Esophagus squamous epithelium (tissue), 5 donors: ENCODE data around the gene ARHGDIA. TPM values are rescaled to one million over a fixed set of nuclear protein-coding genes. Genes with fewer than 3 reads are reported as not detected.

Experiments
- DNase-seq: peaks from one replicate; lab custom pipeline; 2025; lab: John Stamatoyannopoulos, UW
- H3K27ac ChIP-seq, 4 donors: fragments of 200-600 bp; sonication (generic); one replicate each; pipeline ENCODE4 v1.5.1; 2016 to 2019; ENCODE audit warnings: mild to moderate bottlenecking in 1 of 4
- H3K27me3 ChIP-seq, 4 donors: fragments of 200-600 bp; sonication (generic); 1 replicate in 3 of 4; 2 replicates in 1 of 4; pipeline versions ENCODE4 v1.5.1 to v1.6.0; 2017 to 2021; ENCODE audit warnings: antibody characterized with exemption in 1 of 4
- H3K36me3 ChIP-seq, 3 donors: fragments of 200-600 bp; sonication (generic); one replicate each; pipeline ENCODE4 v1.5.1; 2016 to 2019
- H3K4me1 ChIP-seq, 3 donors: fragments of 200-600 bp; sonication (generic); one replicate each; pipeline ENCODE4 v1.5.1; 2017 to 2019
- H3K4me3 ChIP-seq, 4 donors: fragments of 200-600 bp; sonication (generic); 1 replicate in 3 of 4; 2 replicates in 1 of 4; pipeline ENCODE4 v1.5.1; 2016 to 2019; ENCODE audit warnings: mild to moderate bottlenecking in 2 of 4, moderate library complexity in 1 of 4
- H3K9me3 ChIP-seq, 3 donors: fragments of 200-600 bp; sonication (generic); one replicate each; pipeline ENCODE4 v1.5.1; 2016 to 2019
- POLR2A ChIP-seq, 4 donors: fragments of 450-650 bp; IDR thresholded peaks; one replicate each; pipeline ENCODE4 v1.6.1; 2017; ENCODE audit warnings: antibody characterized with exemption in 4 of 4, mild to moderate bottlenecking in 4 of 4, moderate library complexity in 3 of 4
- WGBS, 2 donors: methylation state at CpG; one replicate each; pipeline ENCODE4 v1.1.5; 2018; 5-methylcytosine and 5-hydroxymethylcytosine counted together
- intact Hi-C: fragments of 100-400 bp; cut with DNase I; formaldehyde crosslinking; loops from one replicate; pipeline ENCODE4 v1.15.0; 2022
- total RNA-seq, 4 donors: library from RNA; depleted of rRNA; stranded (reverse); fragments of >200 nt; gene quantifications; one replicate each; pipeline ENCODE4 v1.1.0, GENCODE V29; 2016
- TF ChIP-seq, protein P1 (sequence below), 6 experiments: fragments of 450-650 bp in 4 of 6; fragments of 200-600 bp in 2 of 6; sonication (generic) in 2 of 6; IDR thresholded peaks; one replicate each; pipeline ENCODE4 v1.5.1; 2016 to 2019; ENCODE audit warnings: antibody characterized with exemption in 6 of 6, mild to moderate bottlenecking in 4 of 6, moderate library complexity in 4 of 6
- donor health status: DM: yes; HTN: yes; CAD: no.

Gene ARHGDIA
- total RNA-seq, 4 donors from 2014 or later = 166 to 239 (median 176) TPM

DNA sequence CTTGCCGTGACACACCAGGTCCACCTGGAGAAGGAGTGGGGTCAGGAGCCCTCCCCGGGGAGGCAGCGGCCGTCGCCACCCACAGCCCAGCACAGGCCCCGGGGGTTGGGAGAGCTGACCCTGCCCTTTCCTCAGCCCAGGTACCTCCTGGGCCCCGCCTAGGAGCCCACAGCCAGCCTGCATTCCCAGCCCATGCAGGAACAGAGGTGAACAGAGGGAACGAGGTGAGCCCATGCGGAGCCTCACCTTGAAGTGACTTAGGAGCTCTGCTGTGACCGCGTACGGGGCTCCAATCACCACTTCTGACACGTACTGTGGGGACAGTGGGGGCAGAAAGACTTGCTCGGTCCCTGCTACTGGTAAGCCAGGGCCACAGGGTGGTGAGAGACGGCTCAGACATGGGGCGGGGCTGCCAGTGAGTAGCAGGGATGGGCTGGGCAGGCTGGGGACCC, 34.3 kb upstream of the ARHGDIA start:
- Histone ChIP-seq H3K4me1 (peaks cover 17 to 38% (median 19%) of the 10 kb centered on the region in 3 donors), H3K4me3 (no peak overlapping the region), H3K36me3 (peaks cover 0 to 70% (median 11%) of the 10 kb centered on the region in 3 donors), H3K27me3 (peaks cover 0 to 20% (median 0%) of the 10 kb centered on the region in 4 donors), H3K9me3 (no peaks in the 10 kb centered on the region), H3K27ac (no peak overlapping the region)
- DNase-seq = no peak
- WGBS, 2 donors = 88 to 92% methylated on average over 4 to 15 of the region's 16 CpGs
- TF ChIP-seq POLR2A (IDR thresholded peaks at IDR 0.05) = no peak
- TF ChIP-seq, protein P1, sequence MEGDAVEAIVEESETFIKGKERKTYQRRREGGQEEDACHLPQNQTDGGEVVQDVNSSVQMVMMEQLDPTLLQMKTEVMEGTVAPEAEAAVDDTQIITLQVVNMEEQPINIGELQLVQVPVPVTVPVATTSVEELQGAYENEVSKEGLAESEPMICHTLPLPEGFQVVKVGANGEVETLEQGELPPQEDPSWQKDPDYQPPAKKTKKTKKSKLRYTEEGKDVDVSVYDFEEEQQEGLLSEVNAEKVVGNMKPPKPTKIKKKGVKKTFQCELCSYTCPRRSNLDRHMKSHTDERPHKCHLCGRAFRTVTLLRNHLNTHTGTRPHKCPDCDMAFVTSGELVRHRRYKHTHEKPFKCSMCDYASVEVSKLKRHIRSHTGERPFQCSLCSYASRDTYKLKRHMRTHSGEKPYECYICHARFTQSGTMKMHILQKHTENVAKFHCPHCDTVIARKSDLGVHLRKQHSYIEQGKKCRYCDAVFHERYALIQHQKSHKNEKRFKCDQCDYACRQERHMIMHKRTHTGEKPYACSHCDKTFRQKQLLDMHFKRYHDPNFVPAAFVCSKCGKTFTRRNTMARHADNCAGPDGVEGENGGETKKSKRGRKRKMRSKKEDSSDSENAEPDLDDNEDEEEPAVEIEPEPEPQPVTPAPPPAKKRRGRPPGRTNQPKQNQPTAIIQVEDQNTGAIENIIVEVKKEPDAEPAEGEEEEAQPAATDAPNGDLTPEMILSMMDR (IDR thresholded peaks at IDR 0.05) = no peak
- intact Hi-C loops = no loop called here

DNA sequence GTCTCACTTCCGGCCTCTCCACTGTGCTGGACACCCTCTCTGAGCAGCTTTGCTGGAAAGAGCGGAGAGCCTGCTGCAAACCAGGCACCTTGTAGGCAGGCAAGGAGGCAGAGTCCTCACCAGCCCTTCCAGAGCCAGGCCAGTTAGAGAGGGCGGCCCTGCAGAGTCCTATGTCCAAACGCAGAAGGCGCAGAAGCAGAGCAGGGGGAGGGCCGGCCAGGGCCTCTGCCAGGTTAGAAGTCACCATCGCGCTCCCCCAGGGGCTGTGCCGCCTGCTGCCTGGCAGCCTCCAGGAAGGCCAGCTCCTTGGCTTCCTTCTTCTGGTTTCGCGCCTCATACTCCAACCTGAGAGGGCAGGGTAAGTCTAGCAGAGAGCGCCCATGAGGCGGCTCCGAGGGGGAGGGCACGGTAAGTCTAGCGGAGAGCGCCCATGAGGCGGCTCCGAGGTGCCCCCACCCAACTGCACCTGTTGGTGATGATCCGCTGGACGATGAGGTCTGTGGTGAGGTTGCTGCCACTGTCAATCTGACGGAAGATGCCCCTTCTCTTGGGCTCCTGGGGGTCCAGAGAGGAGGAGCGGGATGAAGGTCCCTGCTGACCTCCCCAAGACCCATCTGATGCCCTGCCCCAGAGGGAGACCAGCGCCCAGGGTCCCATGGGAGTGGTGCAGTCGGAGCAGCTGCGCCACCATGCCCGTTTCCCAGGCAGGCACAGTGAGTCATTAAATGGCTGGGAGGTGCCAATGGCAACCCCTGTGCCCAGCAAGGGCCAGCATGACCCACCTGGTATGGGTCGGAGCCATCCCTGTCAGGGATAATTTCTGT, 33.7 kb upstream of the ARHGDIA start:
- no peaks in the 10 kb centered on the region for H3K9me3 ChIP-seq
- H3K27me3 ChIP-seq = peaks cover 0 to 20% (median 0%) of the 10 kb centered on the region in 4 donors
- H3K4me3 ChIP-seq = no peak overlapping the region
- WGBS, 2 donors = 80 to 88% methylated on average over 1 to 6 of the region's 28 CpGs
- H3K36me3 ChIP-seq = peaks cover 3 to 77% (median 11%) of the 10 kb centered on the region in 3 donors
- intact Hi-C loops = no loop called here
- peaks cover 11 to 38% (median 13%) of the 10 kb centered on the region in 3 donors for H3K4me1 ChIP-seq
- TF ChIP-seq, protein P1 (IDR thresholded peaks at IDR 0.05) = no peak
- TF ChIP-seq POLR2A (IDR thresholded peaks at IDR 0.05) = no peak
- H3K27ac ChIP-seq = no peak overlapping the region
- DNase-seq = no peak

DNA sequence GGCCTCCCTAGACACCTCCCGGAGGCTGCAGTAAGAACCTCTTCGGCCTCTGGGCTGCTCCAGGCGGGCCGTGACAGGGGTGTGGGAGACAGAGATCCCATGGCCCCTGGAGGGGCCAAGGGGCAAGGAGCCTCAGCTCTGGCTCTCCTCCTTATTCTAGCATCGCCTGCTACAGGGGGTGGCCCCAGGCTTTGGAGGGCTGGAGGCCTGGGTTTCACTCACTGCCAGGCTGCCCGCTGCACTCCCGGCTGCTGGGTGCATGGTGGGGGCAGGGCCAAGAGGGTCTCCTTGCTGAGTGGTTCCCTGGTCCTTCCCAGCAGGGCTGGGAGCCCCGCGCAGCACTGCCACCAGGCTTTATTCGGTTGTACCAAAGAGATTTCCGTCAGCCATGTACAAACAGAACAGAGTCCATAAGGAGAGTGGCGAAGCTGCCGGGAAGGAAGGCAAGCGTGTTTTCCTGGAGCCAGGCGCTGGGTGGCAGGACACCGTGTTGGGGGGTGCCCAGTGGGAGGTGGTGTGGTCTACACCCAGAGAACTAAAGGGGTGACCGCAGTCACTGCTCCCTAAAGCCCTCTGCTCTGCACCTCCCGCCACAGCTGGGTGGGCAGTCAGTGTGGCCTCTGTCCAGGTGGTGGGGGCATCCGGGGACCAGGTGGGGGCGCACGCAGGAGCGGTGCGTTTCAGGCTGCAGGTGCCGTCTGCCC, 32.9 kb upstream of the ARHGDIA start:
- Histone ChIP-seq H3K4me3 (no peak overlapping the region), H3K27me3 (peaks cover 0 to 20% (median 0%) of the 10 kb centered on the region in 4 donors), H3K9me3 (no peaks in the 10 kb centered on the region), H3K27ac (no peak overlapping the region), H3K4me1 (peaks cover 11 to 35% (median 13%) of the 10 kb centered on the region in 3 donors), H3K36me3 (peaks cover 4 to 78% (median 11%) of the 10 kb centered on the region in 3 donors)
- TF ChIP-seq, protein P1 (IDR thresholded peaks at IDR 0.05) = no peak
- TF ChIP-seq POLR2A (IDR thresholded peaks at IDR 0.05) = no peak
- 91 to 95% methylated on average over 8 to 17 of the region's 24 CpGs for WGBS, 2 donors
- intact Hi-C loops = no loop called here
- no peak for DNase-seq

DNA sequence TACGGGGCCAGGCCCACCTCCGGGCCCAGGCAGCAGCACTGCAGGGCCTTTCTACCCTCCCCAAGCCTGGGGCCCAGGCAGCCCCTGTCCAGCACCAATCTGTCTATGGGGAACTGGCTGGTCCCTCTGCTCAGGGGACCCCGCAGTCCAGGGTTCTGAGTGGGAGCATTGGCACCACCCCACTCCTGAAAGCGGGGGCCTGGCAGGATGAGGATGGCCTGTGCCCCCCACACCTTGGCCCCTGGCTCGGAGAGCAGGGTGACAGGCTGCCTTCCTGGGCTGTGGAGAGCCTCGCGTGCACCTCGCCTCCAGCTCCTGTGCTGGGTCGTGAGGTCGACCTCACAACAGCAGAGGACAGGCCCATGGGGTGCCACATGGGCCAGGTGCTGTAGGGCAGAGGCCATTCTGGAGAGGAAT, 32.3 kb upstream of the ARHGDIA start:
- Histone ChIP-seq H3K4me1 (peaks cover 11 to 38% (median 13%) of the 10 kb centered on the region in 3 donors), H3K9me3 (no peaks in the 10 kb centered on the region), H3K4me3 (no peak overlapping the region), H3K36me3 (peaks cover 4 to 78% (median 11%) of the 10 kb centered on the region in 3 donors), H3K27ac (no peak overlapping the region), H3K27me3 (peaks cover 0 to 20% (median 0%) of the 10 kb centered on the region in 4 donors)
- intact Hi-C loops = no loop called here
- TF ChIP-seq, protein P1 (IDR thresholded peaks at IDR 0.05) = no peak
- TF ChIP-seq POLR2A (IDR thresholded peaks at IDR 0.05) = no peak
- 100% methylated on average over 2 of the region's 10 CpGs; no CpG with 5 or more reads in 1 of the 2 donors for WGBS, 2 donors
- no peak for DNase-seq
